ENCODE measurements around the gene LAMA4. TPM values are rescaled to one million over a fixed set of nuclear protein-coding genes. Genes with fewer than 3 reads are reported as not detected.
A peak's percentile ranks its signal among the peaks of the same experiment; 100 is the strongest.

LAMA4 gene
- total RNA-seq, 1 experiment from 2014 or later = 11.9 TPM

DNA sequence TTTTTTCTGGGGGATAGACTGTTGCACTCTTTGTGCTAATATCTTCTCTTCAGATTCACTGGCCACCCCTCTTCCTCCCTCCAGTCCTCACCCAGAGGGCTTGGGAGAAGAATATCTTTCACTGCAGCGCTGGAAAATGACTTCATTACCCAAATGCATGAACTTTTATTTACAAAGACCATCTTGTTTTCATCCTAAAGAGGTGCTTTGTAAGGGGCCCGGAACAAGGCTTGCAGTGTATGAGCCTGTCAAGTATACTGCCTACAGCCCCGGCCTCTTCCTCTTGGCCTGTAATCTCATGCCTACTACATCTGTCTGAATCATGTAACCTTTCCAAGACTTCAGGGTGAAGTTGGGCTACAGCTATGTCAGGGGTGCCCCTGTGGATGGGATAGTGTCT, 554 bp upstream of the LAMA4 start:
- Histone ChIP-seq H3K27me3 (ENCODE audit: control insufficient read depth, insufficient read depth, low read length) (peaks cover 3% of the 10 kb centered on the region; the same call in 1 of the 2 replicates), H3K27ac (ENCODE audit: low read length) (no peak overlapping the region), H3K9me3 (ENCODE audit: control insufficient read depth, insufficient read depth, low read depth, low read length) (no peaks in the 10 kb centered on the region; the same call in 1 of the 2 replicates), H3K4me3 (ENCODE audit: low read depth in 2 of 2, low read length in 2 of 2) (peak overlapping the region; percentile 60 to 91; a peak in 2 of 4 replicates), H3K4me1 (ENCODE audit: control insufficient read depth, insufficient read depth, low read length) (peaks cover 11% of the 10 kb centered on the region), H3K36me3 (ENCODE audit: control insufficient read depth, insufficient read depth, low read length) (no peaks in the 10 kb centered on the region)
- no peak for DNase-seq (ENCODE audit: low read depth, low spot score)
- TF ChIP-seq SIN3A (IDR thresholded peaks at IDR 0.05; ENCODE audit: borderline replicate concordance, insufficient read depth, low read depth, low read length) (no peak), POLR2AphosphoS5 (IDR thresholded peaks at IDR 0.05; ENCODE audit: low read depth, low read length) (no peak), TCF7L2 (IDR thresholded peaks at IDR 0.05; ENCODE audit: low read depth, low read length) (no peak)
- TF ChIP-seq, protein P1, sequence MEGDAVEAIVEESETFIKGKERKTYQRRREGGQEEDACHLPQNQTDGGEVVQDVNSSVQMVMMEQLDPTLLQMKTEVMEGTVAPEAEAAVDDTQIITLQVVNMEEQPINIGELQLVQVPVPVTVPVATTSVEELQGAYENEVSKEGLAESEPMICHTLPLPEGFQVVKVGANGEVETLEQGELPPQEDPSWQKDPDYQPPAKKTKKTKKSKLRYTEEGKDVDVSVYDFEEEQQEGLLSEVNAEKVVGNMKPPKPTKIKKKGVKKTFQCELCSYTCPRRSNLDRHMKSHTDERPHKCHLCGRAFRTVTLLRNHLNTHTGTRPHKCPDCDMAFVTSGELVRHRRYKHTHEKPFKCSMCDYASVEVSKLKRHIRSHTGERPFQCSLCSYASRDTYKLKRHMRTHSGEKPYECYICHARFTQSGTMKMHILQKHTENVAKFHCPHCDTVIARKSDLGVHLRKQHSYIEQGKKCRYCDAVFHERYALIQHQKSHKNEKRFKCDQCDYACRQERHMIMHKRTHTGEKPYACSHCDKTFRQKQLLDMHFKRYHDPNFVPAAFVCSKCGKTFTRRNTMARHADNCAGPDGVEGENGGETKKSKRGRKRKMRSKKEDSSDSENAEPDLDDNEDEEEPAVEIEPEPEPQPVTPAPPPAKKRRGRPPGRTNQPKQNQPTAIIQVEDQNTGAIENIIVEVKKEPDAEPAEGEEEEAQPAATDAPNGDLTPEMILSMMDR (IDR thresholded peaks at IDR 0.05) = no peak
- TF ChIP-seq, protein P2, sequence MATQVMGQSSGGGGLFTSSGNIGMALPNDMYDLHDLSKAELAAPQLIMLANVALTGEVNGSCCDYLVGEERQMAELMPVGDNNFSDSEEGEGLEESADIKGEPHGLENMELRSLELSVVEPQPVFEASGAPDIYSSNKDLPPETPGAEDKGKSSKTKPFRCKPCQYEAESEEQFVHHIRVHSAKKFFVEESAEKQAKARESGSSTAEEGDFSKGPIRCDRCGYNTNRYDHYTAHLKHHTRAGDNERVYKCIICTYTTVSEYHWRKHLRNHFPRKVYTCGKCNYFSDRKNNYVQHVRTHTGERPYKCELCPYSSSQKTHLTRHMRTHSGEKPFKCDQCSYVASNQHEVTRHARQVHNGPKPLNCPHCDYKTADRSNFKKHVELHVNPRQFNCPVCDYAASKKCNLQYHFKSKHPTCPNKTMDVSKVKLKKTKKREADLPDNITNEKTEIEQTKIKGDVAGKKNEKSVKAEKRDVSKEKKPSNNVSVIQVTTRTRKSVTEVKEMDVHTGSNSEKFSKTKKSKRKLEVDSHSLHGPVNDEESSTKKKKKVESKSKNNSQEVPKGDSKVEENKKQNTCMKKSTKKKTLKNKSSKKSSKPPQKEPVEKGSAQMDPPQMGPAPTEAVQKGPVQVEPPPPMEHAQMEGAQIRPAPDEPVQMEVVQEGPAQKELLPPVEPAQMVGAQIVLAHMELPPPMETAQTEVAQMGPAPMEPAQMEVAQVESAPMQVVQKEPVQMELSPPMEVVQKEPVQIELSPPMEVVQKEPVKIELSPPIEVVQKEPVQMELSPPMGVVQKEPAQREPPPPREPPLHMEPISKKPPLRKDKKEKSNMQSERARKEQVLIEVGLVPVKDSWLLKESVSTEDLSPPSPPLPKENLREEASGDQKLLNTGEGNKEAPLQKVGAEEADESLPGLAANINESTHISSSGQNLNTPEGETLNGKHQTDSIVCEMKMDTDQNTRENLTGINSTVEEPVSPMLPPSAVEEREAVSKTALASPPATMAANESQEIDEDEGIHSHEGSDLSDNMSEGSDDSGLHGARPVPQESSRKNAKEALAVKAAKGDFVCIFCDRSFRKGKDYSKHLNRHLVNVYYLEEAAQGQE (IDR thresholded peaks at IDR 0.05; ENCODE audit: insufficient read depth in 1 of 2, low read depth in 2 of 2, low read length in 1 of 2) = no peak
- 0 out of 2 replicates have a peak, but pooled peaks have one; percentile 2 for ATAC-seq
- intact Hi-C loops (cut with micrococcal nuclease; ENCODE audit: unreplicated experiment) (no loop called here), in situ Hi-C loops (cut with HindIII; ENCODE audit: low pct_unique_long_range_greater_than_20kb, low sequenced_read_pairs) (no loop called here)
- BruUV-seq (replicated peaks) = no TSS peak
- CTCF ChIA-PET = interaction anchor here (0.6 to 1.0 kb wide), 2 partner anchors 18 to 75 kb away, joined by 4 to 13 read pairs; no protein-coding TSS in a partner anchor
- POLR2A ChIA-PET = interaction anchor here (0.8 kb wide), 1 partner anchor 22 kb away, joined by 3 read pairs; no protein-coding TSS in a partner anchor

GRCh38 chr6:112253498-112253840, 898 bp downstream of the LAMA4 start:
- intact Hi-C loops (cut with micrococcal nuclease; ENCODE audit: unreplicated experiment) = no loop called here
- H3K4me1 ChIP-seq (ENCODE audit: control insufficient read depth, insufficient read depth, low read length) = peaks cover 11% of the 10 kb centered on the region
- BruUV-seq (replicated peaks) = no TSS peak

More at GRCh38 chr6:112253498-112253840, 898 bp downstream of the LAMA4 start:
- Histone ChIP-seq H3K27me3 (ENCODE audit: control insufficient read depth, insufficient read depth, low read length) (peaks cover 3% of the 10 kb centered on the region; the same call in 1 of the 2 replicates), H3K9me3 (ENCODE audit: control insufficient read depth, insufficient read depth, low read depth, low read length) (no peaks in the 10 kb centered on the region; the same call in 1 of the 2 replicates), H3K4me3 (ENCODE audit: low read depth in 2 of 2, low read length in 2 of 2) (peak overlapping the region; percentile 60 to 91), H3K36me3 (ENCODE audit: control insufficient read depth, insufficient read depth, low read length) (no peaks in the 10 kb centered on the region), H3K27ac (ENCODE audit: low read length) (peak overlapping the region; percentile 53)
- no peak for DNase-seq (ENCODE audit: low read depth, low spot score)
- ChIA-PET CTCF (interaction anchor here (1.1 to 1.3 kb wide), 2 partner anchors 16 to 73 kb away, joined by 3 to 4 read pairs; no protein-coding TSS in a partner anchor), POLR2A (no interaction called here)
- in situ Hi-C loops (cut with HindIII; ENCODE audit: low pct_unique_long_range_greater_than_20kb, low sequenced_read_pairs) = no loop called here
- ATAC-seq = peak; percentile 70
- TF ChIP-seq, protein P2 (IDR thresholded peaks at IDR 0.05; ENCODE audit: insufficient read depth in 1 of 2, low read depth in 2 of 2, low read length in 1 of 2) = no peak
- TF ChIP-seq POLR2AphosphoS5 (IDR thresholded peaks at IDR 0.05; ENCODE audit: low read depth, low read length) = no peak
- no peak for TF ChIP-seq SIN3A (IDR thresholded peaks at IDR 0.05; ENCODE audit: borderline replicate concordance, insufficient read depth, low read depth, low read length)
- no peak for TF ChIP-seq TCF7L2 (IDR thresholded peaks at IDR 0.05; ENCODE audit: low read depth, low read length)
- TF ChIP-seq, protein P1 (IDR thresholded peaks at IDR 0.05) = no peak

Data from Panc1 (cell line).